RKO (cell line): ENCODE measurements around the gene FHIT.

Source experiments
- DNase-seq: peaks from one replicate; pipeline ENCODE4 v3.0.0-alpha.2; 2016; ENCODE audit warnings: low spot score

Gene FHIT

GRCh38 chr3:61169621-61170251 is 81.5 kb downstream of the FHIT start:
- no peak for DNase-seq

- no peak for DNase-seq
Observed at GRCh38 chr3:61168286-61168685, 83.0 kb downstream of the FHIT start.

GRCh38 chr3:61162965-61163364 is 88.3 kb downstream of the FHIT start:
- no peak for DNase-seq

GRCh38 chr3:61158667-61159066 is 92.6 kb downstream of the FHIT start:
- no peak for DNase-seq

- no peak for DNase-seq
Observed at GRCh38 chr3:61158216-61158615, 93.0 kb downstream of the FHIT start.

GRCh38 chr3:61157414-61157813 is 93.8 kb downstream of the FHIT start:
- DNase-seq, result no peak

- DNase-seq, result no peak
Observed at GRCh38 chr3:61155701-61156292, 95.5 kb downstream of the FHIT start.

GRCh38 chr3:61154457-61155198 is 96.6 kb downstream of the FHIT start:
- DNase-seq, result no peak

- no peak for DNase-seq
Observed at GRCh38 chr3:61152071-61152470, 99.2 kb downstream of the FHIT start.

- no peak for DNase-seq
Observed at GRCh38 chr3:61149236-61149635, 102.0 kb downstream of the FHIT start.

- no peak for DNase-seq
Observed at GRCh38 chr3:61146010-61146890, 105.0 kb downstream of the FHIT start.

GRCh38 chr3:61141697-61142096 is 109.6 kb downstream of the FHIT start:
- no peak for DNase-seq

- no peak for DNase-seq
Observed at GRCh38 chr3:61141227-61141626, 110.0 kb downstream of the FHIT start.

- DNase-seq, result no peak
Observed at GRCh38 chr3:61139686-61140085, 111.6 kb downstream of the FHIT start.

- DNase-seq, result no peak
Observed at GRCh38 chr3:61138401-61138800, 112.9 kb downstream of the FHIT start.

- no peak for DNase-seq
Observed at GRCh38 chr3:61136191-61136590, 115.1 kb downstream of the FHIT start.

- DNase-seq, result no peak
Observed at GRCh38 chr3:61134532-61134931, 116.7 kb downstream of the FHIT start.

- no peak for DNase-seq
Observed at GRCh38 chr3:61132062-61132461, 119.2 kb downstream of the FHIT start.

- DNase-seq, result no peak
Observed at GRCh38 chr3:61118830-61119229, 132.4 kb downstream of the FHIT start.

GRCh38 chr3:61117045-61117898 is 134.0 kb downstream of the FHIT start:
- DNase-seq, result no peak

GRCh38 chr3:61114316-61114953 is 136.8 kb downstream of the FHIT start:
- no peak for DNase-seq
